KBM-7 (cell line): ENCODE results near the gene ACOT7.

Source experiments
- DNase-seq: peaks from one replicate; pipeline ENCODE4 v3.0.0-alpha.2; 2015
- in situ Hi-C: fragments of 300-500 bp; cut with MboI; formaldehyde crosslinking; loops from 2 replicates; pipeline ENCODE4 v1.14.3; 2020; ENCODE audit warnings: low sequenced_read_pairs, low pct_unique_long_range_greater_than_20kb, mixed read lengths

The ACOT7 gene

DNA sequence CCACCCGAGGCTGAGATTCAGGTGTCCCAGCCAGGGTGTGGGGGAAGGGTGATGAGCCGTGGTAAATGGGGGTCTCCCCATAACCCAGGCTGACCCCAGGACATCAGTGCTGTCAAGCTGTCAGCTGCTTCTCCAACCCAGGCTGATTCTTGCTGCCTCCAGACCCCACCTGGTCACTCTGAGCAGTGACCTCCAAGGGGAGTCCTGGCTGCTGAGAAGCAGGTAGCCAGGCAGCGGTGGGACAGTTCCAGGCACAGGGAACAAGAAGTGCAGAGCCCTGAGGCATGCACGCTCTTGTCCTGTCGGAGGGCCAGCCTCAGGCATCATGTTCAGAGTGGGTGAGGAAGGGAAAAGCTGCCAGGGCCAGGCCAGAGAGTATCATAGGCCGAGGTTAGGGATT lies 32.1 kb upstream of the ACOT7 start:
- in situ Hi-C loops, result no loop called here

DNA sequence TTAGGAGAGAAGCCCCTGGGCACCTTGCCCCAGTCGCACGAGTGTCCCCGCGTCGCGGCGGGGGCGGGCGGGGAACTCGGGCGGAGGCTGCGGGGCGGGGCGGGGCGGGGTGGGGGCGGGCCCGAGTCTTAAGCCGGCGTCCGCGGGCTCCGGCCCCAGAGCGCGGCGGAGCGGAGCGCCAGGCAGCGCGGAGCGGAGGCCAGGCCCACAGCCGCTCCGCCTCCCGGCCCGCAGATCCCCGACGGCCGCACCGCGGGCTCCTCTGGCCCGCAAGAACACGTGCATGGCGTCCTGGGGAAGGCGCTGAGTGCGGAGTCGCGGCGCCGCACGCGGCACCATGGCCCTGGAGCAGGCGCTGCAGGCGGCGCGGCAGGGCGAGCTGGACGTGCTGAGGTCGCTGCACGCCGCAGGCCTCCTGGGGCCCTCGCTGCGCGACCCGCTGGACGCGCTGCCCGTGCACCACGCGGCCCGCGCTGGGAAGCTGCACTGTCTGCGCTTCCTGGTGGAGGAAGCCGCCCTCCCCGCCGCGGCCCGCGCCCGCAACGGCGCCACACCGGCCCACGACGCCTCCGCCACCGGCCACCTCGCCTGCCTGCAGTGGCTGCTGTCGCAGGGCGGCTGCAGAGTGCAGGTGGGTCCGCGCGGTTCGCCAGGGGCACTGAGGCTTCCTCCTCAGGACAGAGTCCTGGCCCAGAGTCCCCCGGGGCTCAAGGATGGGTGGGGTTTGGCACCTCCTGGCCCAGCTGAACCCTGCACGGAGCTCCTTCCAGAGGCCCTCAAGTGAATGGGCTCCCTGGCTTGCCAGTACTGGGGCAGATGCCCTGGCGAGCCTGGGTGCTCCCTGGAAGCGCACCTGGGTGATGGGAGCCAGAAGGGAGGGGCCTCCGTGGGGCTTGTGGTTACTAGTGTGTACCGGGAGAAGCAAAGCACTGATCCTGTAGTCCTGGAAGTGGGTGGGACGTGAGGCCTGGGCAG lies 31.3 kb upstream of the ACOT7 start, which contains the start of gene ESPN:
Gene ESPN (plus strand): TSS at position 158 of the 975 bp plus-strand sequence. CDS start 180 bp downstream, at position 338.
- in situ Hi-C loops, result no loop called here

More for the DNA sequence above, 32.1 kb upstream of the ACOT7 start:
- DNase-seq, result no peak

GRCh38 chr1:6424000-6424565 lies 30.5 kb upstream of the ACOT7 start:
- in situ Hi-C loops, result no loop called here
- DNase-seq, result no peak

More for the DNA sequence above, 31.3 kb upstream of the ACOT7 start, which contains the start of gene ESPN:
- no peak for DNase-seq

DNA sequence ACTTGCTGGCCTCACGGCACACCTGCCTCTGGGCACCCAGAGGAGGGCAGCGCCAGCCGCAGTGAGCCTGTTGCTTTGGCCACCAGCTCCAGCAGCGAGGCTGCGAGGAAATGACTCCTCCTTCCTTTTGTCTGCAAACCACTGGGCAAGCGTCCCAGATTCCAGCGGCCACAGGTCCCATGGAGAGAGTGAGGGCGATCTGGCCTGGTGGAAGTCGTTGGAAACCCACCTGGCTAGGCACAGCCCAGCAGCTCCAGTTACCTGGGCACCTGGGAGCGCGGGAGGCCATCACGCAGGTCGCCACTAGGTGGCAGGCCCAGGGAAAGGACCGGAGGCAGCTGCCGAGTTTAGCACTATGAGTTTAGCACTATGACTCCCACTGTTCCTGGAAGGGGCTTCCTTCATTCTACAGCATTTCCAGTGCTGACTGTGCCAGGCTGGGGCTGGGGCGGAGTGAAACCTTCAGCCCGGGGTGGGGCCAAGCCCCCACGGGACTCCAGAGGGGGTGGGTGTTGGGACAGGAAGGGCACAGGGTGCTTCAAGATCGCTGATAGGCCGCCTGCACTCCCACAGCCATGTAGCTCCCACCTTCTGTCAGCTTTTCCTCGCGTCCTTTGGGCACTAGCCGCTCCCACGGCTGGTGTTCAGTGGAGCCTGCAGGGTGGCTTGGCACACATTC lies 29.9 kb upstream of the ACOT7 start:
- in situ Hi-C loops, result no loop called here

GRCh38 chr1:6421266-6421665 lies 27.7 kb upstream of the ACOT7 start:
- in situ Hi-C loops, result no loop called here
- no peak for DNase-seq

More for the DNA sequence above, 29.9 kb upstream of the ACOT7 start:
- DNase-seq, result peak; percentile 45

DNA sequence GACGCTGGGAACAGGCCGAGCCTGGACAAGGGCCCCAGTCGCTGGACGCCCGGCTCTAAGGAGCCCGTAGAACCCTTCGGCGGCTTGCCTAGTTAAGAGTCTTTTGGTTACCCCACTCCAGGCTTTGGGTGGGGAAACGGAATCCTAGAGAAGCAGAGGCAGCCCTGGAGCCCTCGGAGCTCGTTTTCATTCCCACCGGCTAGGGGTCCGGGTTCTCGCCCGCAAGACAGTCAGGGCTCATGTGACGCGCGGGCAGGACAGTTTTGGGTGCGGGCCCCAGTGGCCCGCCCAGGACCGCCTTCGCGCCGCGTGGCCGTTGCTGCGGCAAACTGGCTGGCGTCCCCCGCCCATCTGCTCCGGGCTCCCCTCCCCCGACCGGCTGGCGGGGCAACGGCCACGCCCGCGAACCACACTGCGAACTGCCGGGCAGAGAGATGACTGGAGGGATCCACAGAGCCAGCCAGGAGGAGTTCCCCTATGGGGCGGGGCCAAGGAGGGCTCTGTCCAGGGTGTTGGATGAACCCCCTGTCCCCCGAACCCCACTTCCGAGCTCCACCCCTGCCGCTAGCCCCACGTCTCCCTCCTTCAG lies 27.0 kb upstream of the ACOT7 start:
- in situ Hi-C loops, result no loop called here
- no peak for DNase-seq

DNA sequence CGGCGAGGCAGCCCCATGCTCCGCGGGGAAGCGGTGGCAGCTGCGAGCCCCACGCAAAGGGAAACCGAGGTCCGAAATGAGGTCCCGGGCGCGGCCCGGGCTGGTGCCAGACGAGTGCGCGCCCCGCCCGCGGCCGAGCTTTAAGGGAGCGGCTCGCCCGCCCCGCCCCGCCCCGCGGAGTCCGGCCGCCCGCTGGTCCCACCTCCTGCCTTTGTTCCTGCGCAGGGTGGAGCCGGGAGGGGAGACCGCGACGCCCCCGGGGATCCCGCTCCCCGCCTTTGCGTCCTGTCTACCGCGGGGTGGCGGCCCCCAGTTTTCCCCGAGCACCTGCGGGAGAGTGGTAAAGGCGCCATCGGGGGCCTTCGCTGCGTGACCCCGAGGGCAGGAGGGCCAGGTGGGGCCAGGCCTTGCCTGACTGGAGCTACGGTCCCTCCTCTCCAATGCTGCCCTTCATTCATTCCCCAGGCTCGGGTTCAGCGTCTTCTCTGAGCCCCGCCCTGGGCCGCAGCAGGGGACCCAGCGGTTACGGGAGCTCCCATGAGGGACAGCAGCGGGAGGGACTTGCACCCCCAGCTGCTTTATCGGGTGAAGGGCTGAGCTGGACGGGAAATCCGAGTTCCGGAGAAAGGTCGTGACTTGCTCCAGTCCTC lies 26.4 kb upstream of the ACOT7 start, which contains the start of gene HES2:
Gene HES2 (minus strand): TSS at position 116 of the 650 bp plus-strand sequence. CDS start 99 bp downstream, at position 17.
- DNase-seq, result no peak
- in situ Hi-C loops, result no loop called here

DNA sequence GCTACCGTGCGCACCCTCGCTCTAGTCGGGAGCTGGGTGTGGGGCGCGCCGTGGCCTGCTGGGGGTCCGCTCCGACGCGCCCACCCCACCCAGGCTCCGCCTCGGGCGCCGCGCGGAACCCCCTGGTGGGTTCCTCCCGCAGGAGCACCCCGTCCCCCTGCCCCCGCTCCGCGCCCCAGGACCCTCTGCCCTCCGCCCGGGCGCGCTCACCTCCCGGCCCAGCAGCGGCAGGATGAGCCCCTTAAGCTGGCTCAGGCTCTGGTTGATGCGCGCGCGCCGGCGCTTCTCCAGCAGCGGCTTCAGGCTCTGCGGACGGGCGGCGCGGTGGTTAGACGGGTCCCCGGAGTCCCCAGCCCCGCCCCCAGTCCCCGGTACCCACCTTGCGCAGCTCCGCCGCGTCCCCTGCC lies 25.8 kb upstream of the ACOT7 start:
- in situ Hi-C loops, result no loop called here
- DNase-seq, result no peak

DNA sequence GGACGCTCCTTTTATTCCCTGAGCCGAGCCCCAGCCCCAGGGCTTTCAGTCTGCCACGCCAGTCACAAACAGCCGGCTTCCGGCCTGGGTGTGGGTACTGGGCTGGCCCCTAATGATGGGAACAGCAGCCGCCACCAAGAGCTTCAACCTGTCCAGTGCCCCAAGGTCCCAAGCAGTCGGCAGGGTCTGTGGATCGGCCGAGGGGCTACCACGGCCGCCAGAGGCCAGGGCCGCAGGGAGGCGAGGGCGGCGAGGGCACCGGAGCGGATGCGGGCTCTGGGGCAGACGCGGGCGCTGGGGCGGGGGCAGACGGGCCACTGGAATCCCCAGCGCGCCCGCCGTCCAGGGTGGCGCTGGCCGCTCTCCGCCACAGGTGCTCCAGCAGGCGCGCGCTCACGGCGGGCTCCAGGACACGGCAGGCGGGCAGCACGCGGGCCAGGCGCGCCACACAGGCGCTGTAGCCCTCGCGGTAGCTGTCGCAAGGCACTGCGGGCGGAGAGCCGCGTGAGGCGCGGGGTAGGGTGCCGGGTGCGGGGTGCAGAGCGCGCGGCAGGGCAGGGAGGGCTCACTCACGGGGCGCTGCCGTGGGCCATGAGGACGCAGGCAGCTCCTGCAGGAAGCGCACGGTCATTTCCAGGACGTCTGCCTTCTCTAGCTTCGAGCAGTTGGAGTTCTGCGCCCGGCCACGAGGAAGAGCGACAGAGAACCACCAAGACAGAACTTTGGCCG lies 25.3 kb upstream of the ACOT7 start:
- DNase-seq, result no peak
- in situ Hi-C loops, result no loop called here

- no peak for DNase-seq
- in situ Hi-C loops, result no loop called here
Measured at GRCh38 chr1:6417961-6418667, 24.5 kb upstream of the ACOT7 start.

DNA sequence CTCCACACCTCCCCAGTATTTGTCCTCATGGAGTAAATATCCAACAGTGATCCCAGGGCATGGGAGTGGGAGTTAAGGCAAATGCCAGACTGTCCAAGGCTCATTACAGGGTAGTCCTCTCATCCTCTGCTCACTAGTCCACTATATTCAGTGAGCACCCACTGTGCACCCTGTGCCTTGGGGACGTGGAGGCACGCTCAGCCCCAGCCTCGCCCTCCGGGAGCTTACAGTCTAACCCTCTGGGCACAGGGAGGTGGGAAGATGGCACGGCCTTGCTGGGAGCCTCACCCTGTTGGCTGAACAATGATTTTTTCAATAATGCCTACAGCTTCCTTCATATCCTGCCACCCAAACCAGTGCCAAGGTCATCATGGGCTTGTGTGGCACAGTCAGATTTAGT lies 23.3 kb upstream of the ACOT7 start:
- DNase-seq, result no peak
- in situ Hi-C loops, result no loop called here

DNA sequence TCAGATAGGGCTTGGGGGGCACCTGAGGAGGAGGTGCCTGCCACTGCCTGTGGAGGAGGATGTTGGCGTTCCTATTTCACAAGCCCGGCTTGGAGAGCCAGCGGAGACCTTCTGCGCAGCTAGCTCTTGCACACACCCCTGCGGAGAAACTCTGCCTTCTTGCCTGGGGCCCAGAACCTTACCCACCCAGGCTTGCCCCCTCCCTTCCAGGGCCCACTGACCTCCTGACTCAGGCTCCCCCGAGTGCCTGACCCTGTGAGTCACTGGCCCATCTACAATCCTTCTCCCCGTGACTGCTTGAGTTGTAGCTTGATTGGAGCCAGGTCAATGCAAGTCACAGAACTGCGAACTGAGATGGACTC lies 22.7 kb upstream of the ACOT7 start:
- in situ Hi-C loops, result no loop called here

DNA sequence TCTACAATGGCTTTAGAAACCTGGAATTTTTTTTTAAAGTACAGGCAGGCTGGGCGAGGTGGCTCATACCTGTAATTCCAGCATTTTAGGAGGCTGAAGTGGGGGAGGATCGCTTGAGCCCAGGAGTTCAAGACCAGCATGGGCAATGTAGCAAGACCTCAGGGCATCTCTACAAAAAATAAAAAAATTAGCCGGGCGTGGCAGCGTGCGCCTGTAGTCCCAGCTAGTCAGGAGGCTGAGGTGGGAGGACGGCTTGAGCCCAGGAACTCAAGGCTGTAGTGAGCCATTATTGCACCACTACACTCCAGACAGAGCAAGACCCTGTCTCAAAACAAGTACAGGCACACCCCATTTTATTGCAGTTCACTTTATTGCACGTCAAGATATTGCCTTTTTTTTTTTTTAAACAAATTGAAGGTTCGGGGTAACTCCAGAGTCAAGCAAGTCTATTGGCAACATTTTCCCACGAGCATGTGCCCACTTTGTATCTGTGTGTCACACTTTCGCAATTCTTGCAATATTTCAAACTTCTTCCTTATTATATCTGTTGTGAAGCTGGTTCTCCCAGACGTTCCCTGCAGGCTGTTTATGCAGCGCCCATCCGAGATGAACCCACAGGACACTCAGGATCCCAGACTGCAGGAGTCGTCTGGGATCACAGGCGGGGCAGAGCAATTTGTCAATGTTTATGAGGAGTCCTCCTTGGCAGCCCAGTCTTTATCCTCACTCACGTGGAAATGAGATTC lies 21.5 kb upstream of the ACOT7 start:
- DNase-seq, result no peak
- in situ Hi-C loops, result no loop called here

More for the DNA sequence above, 22.7 kb upstream of the ACOT7 start:
- no peak for DNase-seq

- peak; percentile 51 for DNase-seq
- in situ Hi-C loops, result no loop called here
Measured at GRCh38 chr1:6414443-6414844, 20.9 kb upstream of the ACOT7 start.

- in situ Hi-C loops, result no loop called here
- DNase-seq, result no peak
Measured at GRCh38 chr1:6412896-6413295, 19.3 kb upstream of the ACOT7 start.

- DNase-seq, result no peak
- in situ Hi-C loops, result no loop called here
Measured at GRCh38 chr1:6410248-6410893, 16.8 kb upstream of the ACOT7 start.
